NOMO-1 (cell line): ENCODE results near the gene RARG.

Experiments
- DNase-seq, 2 experiments: peaks; one replicate each; lab custom pipeline; 2025; ENCODE audit not compliant: unreplicated experiment in 2 of 2; lab: John Stamatoyannopoulos, UW

The RARG gene

DNA sequence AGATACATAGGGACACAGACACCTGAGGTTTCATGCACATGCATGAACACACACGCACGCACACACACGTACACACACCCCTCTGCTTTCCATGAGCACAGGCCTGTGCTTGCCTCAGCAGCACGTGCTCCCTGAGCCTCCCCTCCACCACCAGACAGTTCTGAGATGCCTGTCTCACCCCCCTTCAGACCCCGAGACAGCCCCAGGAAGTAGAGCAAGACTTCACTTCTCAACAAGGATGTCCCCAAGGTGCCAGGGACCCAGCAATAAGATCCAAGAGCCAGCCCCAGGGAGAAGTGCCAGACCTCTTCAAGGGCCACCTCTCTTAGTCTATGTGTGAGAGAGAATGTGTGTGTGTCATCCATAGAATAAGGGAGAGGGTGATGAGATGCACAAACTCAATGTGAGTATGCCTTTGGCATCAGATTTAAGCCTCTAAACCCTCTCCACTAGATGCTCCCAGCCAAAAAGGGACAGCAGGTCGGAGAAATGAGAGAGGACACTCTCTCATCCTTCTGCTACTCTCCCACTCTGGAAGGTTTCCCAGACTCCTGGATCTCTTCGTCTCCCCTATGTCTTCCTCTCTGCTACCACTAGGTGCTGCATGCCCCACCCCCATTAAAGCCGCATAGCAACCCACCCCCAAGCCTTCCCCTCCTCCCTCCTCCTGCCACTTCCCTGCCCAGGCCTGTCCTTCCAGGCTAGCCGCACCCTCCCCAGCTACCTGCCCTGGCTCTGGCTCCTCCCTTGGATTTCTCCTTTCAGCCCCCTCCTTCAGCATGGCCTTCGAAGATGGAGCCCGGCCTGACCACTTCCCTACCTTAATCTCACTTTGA lies 7.7 kb downstream of the RARG start:
- no peak for DNase-seq

DNA sequence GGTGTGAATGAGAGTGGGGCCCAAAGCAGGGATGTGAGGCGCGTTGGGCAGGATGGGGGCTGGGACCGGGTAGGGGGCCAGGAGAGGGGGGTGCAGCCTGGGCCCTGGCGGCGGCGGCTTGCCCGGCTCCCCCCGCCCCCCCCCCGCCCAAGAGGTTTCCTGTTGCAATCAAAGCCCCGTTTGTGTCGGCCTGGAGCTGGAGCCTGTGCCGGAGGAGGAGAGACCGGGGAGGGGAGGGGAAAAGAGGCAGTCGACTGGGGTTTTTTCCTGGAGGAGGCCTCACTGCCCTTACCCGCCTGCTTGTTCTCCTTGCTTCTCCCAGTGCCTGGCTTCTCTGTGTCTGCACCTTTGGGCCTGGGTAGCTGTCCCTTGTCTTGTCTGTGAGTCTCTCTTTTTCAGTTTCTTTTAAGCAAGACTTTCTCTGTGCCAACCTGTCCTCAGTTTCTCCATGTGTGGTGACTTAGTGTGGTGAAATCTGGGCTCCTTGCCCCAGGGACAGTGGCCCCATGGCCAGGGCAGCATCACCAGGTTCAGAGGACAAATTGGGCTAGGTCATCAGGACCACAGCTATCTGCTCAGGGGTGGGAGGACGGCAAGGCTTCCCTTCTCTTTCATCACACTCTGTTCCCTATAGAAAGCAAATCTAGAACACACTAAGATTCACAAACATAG lies 8.5 kb downstream of the RARG start:
- DNase-seq = peak; percentile 16 to 35

DNA sequence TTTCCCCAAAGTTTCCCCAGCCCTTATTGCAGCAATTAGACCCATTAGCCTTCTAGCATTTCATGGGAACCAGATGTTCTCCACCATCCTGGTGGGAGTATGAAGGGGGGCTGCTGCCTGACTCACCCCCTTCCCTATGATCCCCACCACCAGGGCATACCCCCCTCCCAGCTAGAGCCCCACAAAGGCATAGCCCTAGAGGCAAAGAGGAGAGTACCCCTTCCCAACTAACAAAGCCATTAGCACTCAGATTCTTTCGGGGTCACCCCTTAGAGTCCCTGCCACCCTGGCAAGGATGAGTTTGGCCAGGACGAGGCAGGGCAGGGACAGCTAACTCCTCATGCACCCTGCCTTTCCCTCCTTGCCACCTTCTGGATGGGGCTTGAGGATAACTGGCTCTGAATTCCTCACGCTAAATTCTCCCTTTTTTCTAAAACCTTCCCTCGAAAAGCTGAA lies 9.2 kb downstream of the RARG start:
- no peak for DNase-seq

DNA sequence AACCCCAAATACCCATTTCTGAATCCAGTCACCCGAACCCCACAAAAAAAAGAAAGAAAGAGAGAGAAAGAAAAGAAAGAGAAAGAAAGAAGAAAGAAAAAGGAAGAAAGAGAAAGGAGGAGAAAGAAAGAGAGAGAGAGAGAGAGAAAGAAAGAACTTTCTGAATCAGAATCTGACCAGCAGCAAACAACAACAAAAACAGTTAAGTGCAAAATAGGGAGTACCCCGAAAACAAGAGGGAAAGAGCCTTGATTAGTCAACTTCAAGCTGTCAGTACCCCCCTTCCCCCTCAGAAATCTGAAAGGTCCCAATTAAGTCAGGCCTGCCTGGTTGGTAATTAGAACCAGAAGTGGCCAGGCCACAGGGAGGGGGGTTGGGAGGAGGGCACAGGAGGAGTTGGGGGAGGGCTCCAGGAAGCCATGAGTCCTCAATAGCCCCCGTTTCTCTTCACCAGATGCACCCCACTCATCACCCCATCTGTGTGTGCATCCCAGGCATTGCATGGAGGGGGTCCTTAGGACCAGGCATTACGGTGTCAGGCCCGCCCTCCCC lies 9.8 kb downstream of the RARG start:
- no peak for DNase-seq

DNA sequence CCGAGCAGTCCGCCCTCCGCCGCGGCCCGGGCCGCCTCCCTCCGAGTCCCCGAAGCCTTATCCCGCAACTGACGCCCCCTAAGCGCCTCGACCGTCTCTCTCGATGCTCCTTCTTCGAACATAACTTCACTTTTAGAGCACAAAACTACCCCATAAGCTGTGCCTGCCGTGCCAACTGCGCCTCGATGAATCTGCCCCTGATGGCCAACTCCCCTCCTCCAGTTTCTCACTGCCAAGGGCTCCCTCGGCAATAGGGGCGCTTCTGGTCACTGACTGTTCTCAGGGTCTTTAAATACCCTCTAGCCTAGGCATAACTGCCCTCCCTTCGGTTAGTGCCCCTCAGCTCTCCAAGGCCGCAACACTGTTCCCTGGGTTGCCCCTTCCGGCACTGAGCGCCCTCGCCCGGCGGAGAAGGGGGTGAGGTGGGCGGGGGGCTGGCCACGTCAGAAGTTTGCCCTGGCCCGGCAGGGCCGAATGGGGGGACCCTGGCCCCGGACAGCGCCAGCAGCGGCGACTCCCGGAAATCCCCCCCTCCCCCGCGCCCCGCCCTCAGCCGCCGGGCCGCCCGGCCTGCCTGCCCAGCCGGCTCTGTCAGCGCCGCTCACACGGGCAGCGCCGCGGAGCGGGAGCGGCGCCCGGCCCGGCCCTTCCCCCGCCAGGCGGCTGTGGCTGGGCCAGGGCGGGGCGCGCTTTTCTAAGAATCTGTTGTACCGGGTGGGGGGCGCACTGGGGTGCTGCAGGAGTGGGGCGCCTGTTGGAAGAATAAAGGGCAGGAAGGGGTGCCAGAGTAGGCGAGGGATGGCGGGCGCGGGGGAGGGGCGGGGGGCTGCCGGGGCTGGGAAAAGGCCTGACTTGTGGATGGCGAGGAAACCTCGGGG lies 10.6 kb downstream of the RARG start:
- DNase-seq = peak; percentile 62 to 63

DNA sequence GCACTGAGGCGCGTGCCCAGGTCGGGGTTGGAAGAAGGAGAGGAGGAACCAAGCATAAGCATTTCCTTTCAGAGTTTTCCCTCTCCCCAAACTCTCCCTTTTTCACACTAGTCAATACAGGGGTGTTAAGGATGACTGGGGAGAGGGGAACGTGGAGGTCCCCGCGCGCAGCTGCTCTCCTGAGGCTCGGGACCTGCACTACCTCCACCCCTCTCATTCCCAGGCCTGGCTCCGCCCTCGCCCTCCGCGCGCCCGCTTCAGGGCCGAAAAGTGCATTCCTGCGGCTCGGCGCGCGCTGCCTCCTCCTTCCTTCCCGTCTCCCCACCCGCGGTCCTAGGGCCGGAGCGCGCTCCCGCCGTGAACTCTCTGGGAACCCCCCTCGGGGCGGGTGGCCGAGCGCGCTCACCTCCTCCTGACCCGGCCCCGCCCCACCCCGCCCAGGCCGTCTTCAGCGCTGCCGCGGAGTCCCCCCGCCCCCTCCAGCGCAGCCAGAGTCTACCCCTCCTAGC lies 11.3 kb downstream of the RARG start:
- DNase-seq = peak; percentile 88 to 95

DNA sequence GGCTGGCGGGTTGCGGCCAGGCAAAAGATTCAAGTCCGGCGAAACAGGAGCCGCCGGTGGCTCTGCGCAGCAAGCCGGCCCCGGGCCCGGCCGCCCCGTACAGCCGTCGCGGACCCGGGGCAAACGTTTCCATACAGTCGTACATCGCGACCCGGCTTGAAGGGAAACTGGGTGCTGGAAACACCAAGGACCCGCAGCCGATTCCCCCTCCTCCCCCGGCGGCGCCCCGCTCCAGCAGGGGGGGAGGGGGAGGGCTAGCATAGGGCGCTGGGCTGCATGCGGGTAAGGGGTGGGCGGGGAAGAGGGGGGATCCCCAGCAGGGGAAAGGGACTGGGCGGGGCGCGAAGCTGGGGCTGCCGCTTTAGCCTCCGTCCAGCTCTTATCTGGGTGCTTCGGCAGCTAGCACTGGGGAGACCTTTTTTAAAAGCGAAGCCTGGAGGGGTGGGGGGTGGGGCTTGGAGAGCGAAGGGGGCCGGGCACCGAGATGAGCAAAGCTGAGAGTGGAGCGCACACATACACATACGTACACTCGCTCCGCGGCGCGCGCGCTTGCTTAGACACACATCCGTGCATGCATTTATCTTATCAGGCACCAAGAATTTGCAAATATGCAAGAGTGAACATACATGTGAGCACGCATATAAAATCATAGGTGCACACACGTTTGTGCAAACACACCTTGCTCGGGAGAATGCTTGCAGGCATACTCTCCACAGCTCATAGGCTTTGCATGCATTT lies 11.9 kb downstream of the RARG start:
- peak; percentile 59 to 71 for DNase-seq

DNA sequence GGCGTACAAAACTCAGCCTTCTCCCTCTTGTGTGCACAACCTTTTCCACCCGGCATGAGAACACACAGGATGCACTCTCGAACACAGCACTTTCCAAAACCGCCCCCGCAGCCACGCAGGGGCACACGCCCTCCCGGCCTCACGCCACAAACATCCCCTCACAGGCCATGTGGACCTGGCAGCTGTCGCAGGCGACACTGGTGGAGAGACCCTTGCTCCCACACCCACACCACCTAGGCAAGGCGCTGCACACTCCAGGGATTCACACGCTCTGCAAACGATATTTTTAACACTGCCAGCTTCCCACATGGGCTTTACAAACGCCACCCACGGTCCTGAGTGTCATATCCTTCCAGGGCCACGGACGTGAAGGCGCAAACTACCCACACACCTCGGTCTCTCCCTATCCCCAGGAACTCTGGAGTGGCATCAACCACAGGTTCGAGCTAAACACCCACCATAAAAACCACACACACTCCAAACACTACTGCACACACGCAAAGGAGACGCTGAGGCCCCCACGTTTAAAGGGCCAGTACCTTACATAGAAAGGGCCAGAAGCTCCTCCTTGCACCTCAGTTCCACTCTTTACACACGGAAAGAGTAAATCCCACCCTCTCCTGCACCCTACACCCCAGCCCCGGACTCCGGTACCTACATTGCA lies 12.6 kb downstream of the RARG start:
- peak; percentile 19 to 31 for DNase-seq

DNA sequence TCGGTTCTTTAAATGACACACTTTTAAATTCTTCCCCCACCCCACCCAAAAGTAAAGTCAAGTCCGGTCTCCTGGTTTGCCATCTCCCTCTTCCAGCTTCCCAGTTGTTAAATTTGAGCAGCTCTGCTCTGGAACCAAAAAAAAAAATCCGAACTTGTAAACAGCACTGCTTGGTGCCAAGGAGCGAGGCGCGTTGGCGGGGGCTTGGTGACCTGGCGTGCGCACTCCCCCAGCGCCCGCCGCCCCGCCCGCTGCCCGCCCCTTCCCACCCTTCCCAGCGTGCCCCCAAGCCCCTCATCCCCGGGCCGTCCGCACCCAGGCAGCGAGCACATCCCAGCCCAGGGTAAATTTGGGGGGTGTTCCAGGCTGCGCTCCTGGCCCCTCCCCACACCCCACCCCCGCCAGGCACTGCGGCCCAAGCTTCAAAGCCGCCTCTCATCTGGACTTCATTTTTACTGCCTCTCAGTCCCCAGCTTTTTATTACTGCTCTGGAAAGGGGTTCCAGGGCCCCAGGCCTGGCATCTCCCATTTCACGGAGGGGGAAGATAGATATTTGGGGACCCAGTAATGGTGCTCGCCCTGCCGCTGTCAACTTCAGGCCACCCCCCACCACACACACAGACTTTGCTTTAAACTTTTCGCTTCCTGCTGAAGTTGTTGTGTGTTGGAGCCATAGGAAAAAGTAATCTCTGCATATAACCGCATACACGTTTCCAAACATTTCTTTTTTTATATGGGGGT lies 13.3 kb downstream of the RARG start:
- DNase-seq = no peak

DNA sequence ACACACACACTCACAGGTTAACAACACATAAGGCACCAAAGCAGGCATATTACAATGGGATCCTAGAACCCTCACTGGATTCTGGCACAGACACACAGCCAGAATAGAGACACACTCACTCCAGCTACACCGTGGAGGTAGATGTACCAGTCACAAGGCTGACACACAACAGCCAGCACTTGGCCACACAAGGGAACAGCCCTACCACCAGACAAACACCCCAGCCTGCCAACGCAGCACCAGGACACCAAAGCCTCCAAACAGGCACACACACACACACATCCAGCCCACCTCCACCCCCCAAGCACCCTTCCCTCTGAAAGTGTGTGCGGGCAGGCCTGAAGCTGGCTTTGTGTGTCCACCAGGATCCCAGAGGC lies 14.1 kb downstream of the RARG start:
- DNase-seq = no peak

DNA sequence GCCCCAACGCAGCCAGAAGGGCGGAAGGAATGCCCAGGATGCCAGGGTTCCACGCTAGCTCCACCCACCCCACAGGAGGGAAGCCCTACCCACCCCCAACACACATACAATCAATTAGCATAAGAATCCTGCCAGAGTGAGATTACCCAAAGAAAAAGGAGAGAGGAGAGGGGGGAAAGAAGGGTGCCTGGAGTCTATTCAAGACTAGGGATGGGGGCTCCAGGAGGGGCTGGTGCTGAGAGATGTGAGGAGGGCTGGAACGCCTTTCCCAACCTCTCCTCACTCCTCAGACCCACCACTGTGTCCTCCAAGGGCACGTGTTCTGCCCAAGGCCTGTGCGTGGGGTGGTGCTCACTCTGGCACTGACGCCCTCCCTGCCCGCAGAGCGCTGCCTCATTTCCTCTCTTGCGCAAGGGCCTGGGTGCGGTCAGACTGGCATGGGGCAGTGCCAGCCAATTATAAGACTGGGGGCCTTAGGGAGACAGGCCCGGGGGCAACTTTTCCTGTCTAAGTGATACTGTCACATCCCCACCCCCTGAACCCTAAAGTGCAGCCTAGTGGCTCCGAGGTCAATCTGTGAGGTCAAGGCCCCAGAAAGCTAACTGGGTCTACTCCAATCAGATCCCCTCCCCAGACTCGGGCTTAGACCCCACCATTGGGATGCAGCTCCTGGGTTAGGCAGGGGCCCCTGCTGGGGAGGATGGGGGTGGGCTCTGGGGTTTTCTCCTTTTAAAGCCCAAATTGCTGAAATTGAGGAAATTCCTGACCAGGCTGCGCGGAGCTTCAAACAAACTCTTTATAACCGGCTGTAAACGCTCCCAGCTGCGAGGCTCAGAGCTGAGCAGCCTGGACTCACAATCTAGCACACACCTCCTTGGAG lies 14.7 kb downstream of the RARG start:
- peak; percentile 44 to 68 for DNase-seq

DNA sequence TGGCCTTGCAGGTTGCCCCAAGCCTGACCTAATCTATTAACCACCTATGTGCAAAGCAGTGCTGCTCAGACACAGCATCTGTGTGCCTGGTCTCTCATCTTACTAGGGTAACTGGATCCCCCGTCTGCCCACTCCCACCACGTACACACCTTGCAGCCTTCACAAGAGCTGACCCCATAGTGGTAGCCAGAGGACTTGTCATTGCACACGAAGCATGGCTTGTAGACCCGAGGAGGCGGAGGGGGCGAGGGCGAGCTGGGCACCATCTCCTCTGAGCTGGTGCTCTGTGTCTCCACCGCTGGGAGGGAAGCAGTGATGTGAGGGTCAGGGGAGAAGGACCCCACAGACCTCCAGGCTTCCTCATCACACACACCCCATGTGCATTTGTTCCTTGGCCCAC lies 16.5 kb downstream of the RARG start:
- DNase-seq = no peak

DNA sequence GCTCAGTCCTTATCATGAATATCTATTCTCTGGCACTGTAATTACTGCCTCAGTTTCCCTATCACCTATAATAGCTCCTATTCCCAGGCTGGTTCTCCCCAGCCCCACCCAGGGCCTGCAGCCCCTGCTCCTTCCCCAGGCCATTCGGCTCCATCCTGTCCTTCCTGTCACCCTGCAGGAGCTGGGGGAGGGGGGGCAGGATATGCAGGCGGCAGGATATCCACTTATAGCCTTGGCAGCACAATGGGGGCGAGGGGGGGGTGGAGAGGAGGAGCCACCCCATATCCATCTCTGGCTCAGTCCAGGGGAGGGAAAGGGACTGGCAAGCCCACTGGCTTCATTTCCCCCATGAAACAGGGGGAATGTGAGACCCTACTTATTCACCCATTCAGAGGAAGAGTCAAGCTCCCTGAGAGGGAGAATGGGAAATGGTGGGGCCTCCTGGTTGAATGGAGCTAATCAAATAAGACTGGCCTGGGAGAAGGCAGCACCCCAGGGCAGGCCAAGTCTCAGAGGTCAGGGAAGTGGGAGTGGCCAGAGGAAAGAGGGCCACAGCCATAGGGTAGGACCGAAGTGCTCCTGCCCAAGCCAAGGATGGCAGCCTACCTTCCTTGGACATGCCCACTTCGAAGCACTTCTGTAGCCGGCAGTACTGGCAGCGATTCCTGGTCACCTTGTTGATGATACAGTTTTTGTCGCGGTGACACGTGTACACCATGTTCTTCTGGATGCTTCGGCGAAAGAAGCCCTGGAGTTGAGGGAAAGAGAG lies 17.1 kb downstream of the RARG start:
- DNase-seq = no peak

DNA sequence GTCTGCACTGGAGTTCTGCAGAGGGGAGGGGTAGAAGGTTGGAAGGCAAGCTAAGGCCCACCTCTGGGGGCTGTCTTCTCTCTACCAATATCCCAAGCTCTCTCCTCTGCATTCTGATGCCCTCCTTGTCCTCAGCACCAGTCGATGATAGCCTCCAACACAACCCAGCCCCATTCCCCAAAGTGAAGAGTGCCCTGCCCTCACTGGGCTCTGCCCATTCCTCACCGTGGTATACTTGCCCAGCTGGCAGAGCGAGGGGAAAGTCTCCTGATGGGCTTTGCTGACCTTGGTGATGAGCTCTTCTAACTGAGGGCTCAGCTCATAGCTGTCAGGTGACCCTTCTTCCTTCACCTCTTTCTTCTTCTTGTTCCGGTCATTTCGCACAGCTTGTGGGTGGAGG lies 17.8 kb downstream of the RARG start:
- DNase-seq = no peak

DNA sequence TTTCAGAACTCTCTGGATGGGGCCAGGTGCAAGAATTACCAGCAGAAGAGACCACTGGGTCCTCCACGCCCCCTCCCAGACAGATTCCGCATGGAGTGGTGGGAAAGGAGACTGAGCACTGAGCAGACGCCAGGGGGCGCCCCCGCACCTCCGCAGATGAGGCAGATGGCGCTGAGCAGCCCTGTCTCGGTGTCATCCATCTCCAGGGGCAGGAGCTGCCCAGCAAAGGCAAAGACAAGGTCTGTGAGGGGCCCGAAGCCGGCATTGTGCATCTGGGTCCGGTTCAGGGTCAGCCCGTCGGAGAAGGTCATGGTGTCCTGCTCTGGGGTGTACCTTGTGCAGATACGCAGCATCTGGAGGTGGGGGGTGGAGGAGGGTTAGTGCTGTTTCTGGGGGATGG lies 18.7 kb downstream of the RARG start:
- DNase-seq = peak; percentile 50 to 62

DNA sequence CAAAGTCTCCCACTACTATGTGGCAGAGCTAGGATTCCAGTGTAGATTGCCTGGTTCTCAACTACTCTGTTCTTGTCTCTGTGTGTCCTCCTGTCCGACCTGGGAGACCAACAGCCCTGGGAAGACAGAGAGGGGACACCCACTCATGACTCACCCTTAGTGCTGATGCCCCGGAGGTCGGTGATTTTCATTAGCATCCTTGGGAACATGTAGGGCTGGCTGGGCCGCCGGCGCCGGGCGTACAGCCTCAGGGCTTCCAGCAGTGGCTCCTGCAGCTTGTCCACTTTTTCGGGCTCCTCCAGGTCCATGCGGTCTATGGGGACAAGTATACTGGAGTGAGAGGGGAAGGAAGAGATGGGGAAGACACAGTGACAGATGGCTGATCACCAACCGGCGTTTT lies 19.1 kb downstream of the RARG start:
- no peak for DNase-seq
